K562 (cell line): ENCODE measurements around the gene PTBP3. TPM values are rescaled to one million over a fixed set of nuclear protein-coding genes. Genes with fewer than 3 reads are reported as not detected.

Experiments
- ESRRA ChIP-seq: fragments of 450-650 bp; IDR thresholded peaks from 2 replicates; pipeline ENCODE4 v1.6.1; 2014; ENCODE audit warnings: low read depth, mild to moderate bottlenecking, moderate library complexity, borderline replicate concordance
- FOSL1 ChIP-seq: fragments of 200-800 bp; sonication (Bioruptor generic); conservative IDR thresholded peaks from 2 replicates; pipeline ENCODE4 v1.6.1; 2016; ENCODE audit warnings: missing genetic modification characterization, missing compliant biosample characterization
- FOXK2 ChIP-seq, 2 experiments: fragments of 450-650 bp; IDR thresholded peaks in 1 of 2; conservative IDR thresholded peaks in 1 of 2; 2 replicates each; pipeline ENCODE4 v1.6.1; 2016; ENCODE audit warnings: low read depth in 2 of 2, mild to moderate bottlenecking in 1 of 2
- HDAC8 ChIP-seq: fragments of 450-650 bp; IDR thresholded peaks from 2 replicates; pipeline ENCODE4 v1.6.1; 2016; ENCODE audit warnings: mild to moderate bottlenecking, missing genetic modification characterization, moderate library complexity, missing compliant biosample characterization
- HES1 ChIP-seq: fragments of 450-650 bp; IDR thresholded peaks from 2 replicates; pipeline ENCODE4 v1.6.1; 2016; ENCODE audit warnings: low read depth, mild to moderate bottlenecking, moderate library complexity
- HNRNPK ChIP-seq: fragments of 200-400 bp; formaldehyde crosslinking; IDR thresholded peaks from one replicate; pipeline ENCODE4 v1.6.1; 2018; ENCODE audit warnings: mild to moderate bottlenecking, low read depth, low read length; ENCODE audit not compliant: poor library complexity, severe bottlenecking
- HNRNPL ChIP-seq: fragments of 200-400 bp; formaldehyde crosslinking; IDR thresholded peaks from 2 replicates; pipeline ENCODE4 v1.6.1; 2017; ENCODE audit warnings: low read depth, mild to moderate bottlenecking, low read length
- ILF3 ChIP-seq: fragments of 450-650 bp; IDR thresholded peaks from 2 replicates; pipeline ENCODE4 v1.6.1; 2018; ENCODE audit warnings: antibody characterized with exemption, mild to moderate bottlenecking, moderate library complexity, borderline replicate concordance
- KLF16 ChIP-seq: IDR thresholded peaks from 2 replicates; pipeline ENCODE4 v1.6.1; 2016; ENCODE audit warnings: antibody characterized with exemption
- MXI1 ChIP-seq: IDR thresholded peaks from 2 replicates; pipeline ENCODE4 v1.6.1; 2011; ENCODE audit warnings: low read depth, mild to moderate bottlenecking, improper control_type of control experiment, low read length
- NFRKB ChIP-seq: fragments of 450-650 bp; IDR thresholded peaks from 2 replicates; pipeline ENCODE4 v1.6.1; 2016; ENCODE audit warnings: low read depth
- NR2C1 ChIP-seq, 2 experiments: fragments of 450-650 bp; IDR thresholded peaks; 2 replicates each; pipeline ENCODE4 v1.6.1; 2017; ENCODE audit warnings: mild to moderate bottlenecking in 2 of 2, antibody characterized with exemption in 1 of 2, inconsistent platforms in 1 of 2, missing compliant biosample characterization in 1 of 2, missing genetic modification characterization in 1 of 2
- POLR2A ChIP-seq: fragments of 450-650 bp; conservative IDR thresholded peaks from 2 replicates; pipeline ENCODE4 v1.6.1; 2016
- POLR2AphosphoS5 ChIP-seq: IDR thresholded peaks from 2 replicates; pipeline ENCODE4 v1.6.1; 2011; ENCODE audit warnings: mild to moderate bottlenecking, low read depth, low read length, moderate library complexity; ENCODE audit not compliant: control insufficient read depth, insufficient read depth
- POLR2B ChIP-seq: fragments of 450-650 bp; IDR thresholded peaks from 2 replicates; pipeline ENCODE4 v1.6.1; 2018; ENCODE audit warnings: low read depth; ENCODE audit not compliant: partially characterized antibody
- RBM34 ChIP-seq: fragments of 200-400 bp; formaldehyde crosslinking; IDR thresholded peaks from 2 replicates; pipeline ENCODE4 v1.6.1; 2018; ENCODE audit warnings: low read length, borderline replicate concordance; ENCODE audit not compliant: insufficient read depth
- RREB1 ChIP-seq: fragments of 250-450 bp; sonication (Bioruptor Pico); IDR thresholded peaks from 2 replicates; pipeline ENCODE4 v1.4.0; 2020
- SIN3A ChIP-seq, 2 experiments: fragments of 150-350 bp in 1 of 2; IDR thresholded peaks; 2 replicates each; pipeline ENCODE4 v1.6.1; 2011 to 2016; ENCODE audit warnings: borderline replicate concordance in 2 of 2, low read depth in 2 of 2, low read length in 2 of 2, mild to moderate bottlenecking in 2 of 2, moderate library complexity in 2 of 2; ENCODE audit not compliant: control insufficient read depth in 1 of 2
- SMAD1 ChIP-seq: fragments of 150-350 bp; IDR thresholded peaks from 2 replicates; pipeline ENCODE4 v1.6.1; 2014; ENCODE audit warnings: low read length, low read depth; ENCODE audit not compliant: partially characterized antibody
- TEAD4 ChIP-seq, 2 experiments: sonication (generic) in 1 of 2; formaldehyde crosslinking in 1 of 2; IDR thresholded peaks; 2 replicates each; pipeline versions ENCODE4 v1.6.1 to v1.8.0; 2012 to 2022; ENCODE audit warnings: borderline replicate concordance in 1 of 2, inconsistent platforms in 1 of 2, low read length in 1 of 2, mild to moderate bottlenecking in 1 of 2, missing genetic modification reagents in 1 of 2
- TRIM28 ChIP-seq: fragments of 450-650 bp; IDR thresholded peaks from 2 replicates; pipeline ENCODE4 v1.6.1; 2017
- polyA plus RNA-seq, 8 experiments: library from polyadenylated mRNA; depleted of rRNA in 4 of 8; stranded (reverse) in 5 of 8; unstranded in 3 of 8; fragments of >200 nt; fragmentation: Nextera tagmentation in 2 of 8; fragmentation: Illumina TruSeq in 1 of 8; extraction: Ambion mirVana in 2 of 8; extraction: Trizol in 1 of 8; gene quantifications; 2 replicates each; pipeline versions ENCODE4 v1.2.1 to v1.2.3, GENCODE V29; 2011 to 2014; ENCODE audit warnings: inconsistent platforms in 1 of 8, missing spikeins in 1 of 8
- total RNA-seq, 7 experiments: library from RNA; depleted of rRNA in 6 of 7; stranded (reverse); fragments of >200 nt in 6 of 7; fragmentation: Illumina TruSeq in 2 of 7; extraction: Trizol in 2 of 7; gene quantifications; 2 replicates each; pipeline versions ENCODE4 v1.2.1 to v1.2.3, GENCODE V29; 2011 to 2021; ENCODE audit warnings: low replicate concordance in 1 of 7

PTBP3 gene
- total and polyA plus RNA-seq, 9 of the 15 experiments (the other 6 are each of a cell fraction or from before 2014, with no cell fraction given) = 22.4 to 132 (median 68.0) TPM

GRCh38 chr9:112332977-112333638 is at the start of gene PTBP3 (continued):
- TF ChIP-seq SMAD1 (peak; percentile 30), KLF16 (0 out of 2 replicates have a peak, but pooled peaks have one; percentile 42), FOXK2 (conservative IDR thresholded peaks at IDR 0.05 in 1 of 2, IDR thresholded peaks at IDR 0.05 in 1 of 2; ENCODE audit: low read depth in 2 of 2) (peak; percentile 90 to 94), NR2C1 (IDR thresholded peaks at IDR 0.05) (no peak), NR2C1 (tag; IDR thresholded peaks at IDR 0.05) (no peak), HES1 (peak; percentile 93), MXI1 (0 out of 2 replicates have a peak, but pooled peaks have one; percentile 11), POLR2B (peak; percentile 69), POLR2AphosphoS5 (peak; percentile 73), FOSL1 (tag) (0 out of 2 replicates have a peak, but pooled peaks have one; percentile 34), POLR2A (peak; percentile 86), HDAC8 (tag) (0 out of 2 replicates have a peak, but pooled peaks have one; percentile 58), ILF3 (peak; percentile 77; the same call in 1 of the 2 replicates), TEAD4 (IDR thresholded peaks at IDR 0.05; ENCODE audit: low read length) (peak; percentile 25; the same call in 1 of the 2 replicates), TEAD4 (CRISPR knock-in tag; IDR thresholded peaks at IDR 0.05; ENCODE audit: borderline replicate concordance) (no peak), TRIM28 (no peak), NFRKB (0 out of 2 replicates have a peak, but pooled peaks have one; percentile 66), RREB1 (CRISPR knock-in tag) (peak; percentile 56; the same call in 1 of the 2 replicates), ESRRA (peak; percentile 40; the same call in 1 of the 2 replicates), SIN3A (IDR thresholded peaks at IDR 0.05; ENCODE audit: borderline replicate concordance in 2 of 2, control insufficient read depth in 1 of 2, low read depth in 2 of 2, low read length in 2 of 2) (peak in 1 of 2 experiments; percentile 78; a peak in 1 of 4 replicates), RBM34 (0 out of 2 replicates have a peak, but pooled peaks have one; percentile 1), HNRNPK (peak; percentile 59), HNRNPL (0 out of 2 replicates have a peak, but pooled peaks have one; percentile 26)
